NT2/D1 (cell line): Measurements from ENCODE around the gene NUDT6.
"Not testable (repeated sequence)": the region's sequence is repeated elsewhere in the genome, so short reads cannot be mapped to it uniquely, and the experiment has no call there.

Experiments used
- DNase-seq: peaks from one replicate; pipeline ENCODE4 v3.0.0-alpha.2; 2011; ENCODE audit warnings: low read depth, low spot score
- H3K27me3 ChIP-seq: 2 replicates; pipeline ENCODE4 v1.6.0; 2011; ENCODE audit warnings: mild to moderate bottlenecking; ENCODE audit not compliant: insufficient read length, insufficient read depth
- H3K36me3 ChIP-seq: 2 replicates; pipeline ENCODE4 v1.6.1; 2011; ENCODE audit warnings: mild to moderate bottlenecking, low read length, mixed read lengths; ENCODE audit not compliant: insufficient read depth, insufficient read length
- H3K4me1 ChIP-seq: 2 replicates; pipeline ENCODE4 v1.5.1; 2011; ENCODE audit not compliant: insufficient read depth, insufficient read length
- H3K4me3 ChIP-seq: 2 replicates; pipeline ENCODE4 v1.5.1; 2011; ENCODE audit warnings: low read depth; ENCODE audit not compliant: insufficient read length
- H3K9ac ChIP-seq: 2 replicates; pipeline ENCODE4 v1.6.0; 2011; ENCODE audit warnings: low read depth; ENCODE audit not compliant: insufficient read length
- H3K9me3 ChIP-seq: 2 replicates; pipeline ENCODE4 v1.5.1; 2011; ENCODE audit warnings: mild to moderate bottlenecking, low read length; ENCODE audit not compliant: insufficient read depth
- SUZ12 ChIP-seq: IDR thresholded peaks from 2 replicates; pipeline ENCODE4 v1.6.1; 2011; ENCODE audit not compliant: insufficient read length, insufficient read depth; ENCODE audit errors: extremely low read depth
- YY1 ChIP-seq: IDR thresholded peaks from 2 replicates; pipeline ENCODE4 v1.6.1; 2011; ENCODE audit not compliant: insufficient read length, insufficient read depth
- ZNF274 ChIP-seq: IDR thresholded peaks from 2 replicates; pipeline ENCODE4 v1.6.1; 2011; ENCODE audit warnings: mild to moderate bottlenecking, low read depth, low read length

The NUDT6 gene

GRCh38 chr4:122845066-122845465, 77.3 kb downstream of the NUDT6 start:
- H3K4me3 ChIP-seq: no peak overlapping the region
- peaks cover 12% of the 10 kb centered on the region for H3K36me3 ChIP-seq
- no peak overlapping the region for H3K9ac ChIP-seq
- H3K4me1 ChIP-seq: no peaks in the 10 kb centered on the region
- no peaks in the 10 kb centered on the region for H3K27me3 ChIP-seq
- TF ChIP-seq ZNF274: no peak
- TF ChIP-seq SUZ12: no peak
- TF ChIP-seq YY1: no peak
- H3K9me3 ChIP-seq: peaks cover 19% of the 10 kb centered on the region; the same call in 1 of the 2 replicates
- DNase-seq: no peak

DNA sequence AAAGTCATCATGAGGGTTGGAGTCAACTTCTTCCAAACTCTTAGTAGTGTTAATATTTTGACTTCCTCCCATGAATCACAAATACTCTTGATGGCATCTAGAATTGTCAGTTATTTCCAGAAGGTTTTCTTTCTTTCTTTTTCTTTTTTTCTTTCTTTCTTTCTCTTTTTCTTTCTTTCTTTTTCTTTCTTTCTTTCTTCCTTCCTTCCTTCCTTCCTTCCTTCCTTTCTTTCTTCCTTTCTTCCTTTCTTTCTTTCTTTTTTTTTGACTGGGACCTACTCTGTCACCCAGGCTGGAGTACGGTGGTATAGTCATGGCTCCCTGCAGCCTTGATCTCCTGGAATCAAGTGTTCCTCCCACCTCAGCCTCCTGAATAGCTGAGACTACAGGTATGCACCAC, 78.0 kb downstream of the NUDT6 start:
- not testable (repeated sequence) for H3K4me1 ChIP-seq, DNase-seq, H3K9ac ChIP-seq, H3K4me3 ChIP-seq, H3K27me3 ChIP-seq
- peaks cover 19% of the 10 kb centered on the region; the same call in 1 of the 2 replicates for H3K9me3 ChIP-seq
- peaks cover 19% of the 10 kb centered on the region for H3K36me3 ChIP-seq

DNA sequence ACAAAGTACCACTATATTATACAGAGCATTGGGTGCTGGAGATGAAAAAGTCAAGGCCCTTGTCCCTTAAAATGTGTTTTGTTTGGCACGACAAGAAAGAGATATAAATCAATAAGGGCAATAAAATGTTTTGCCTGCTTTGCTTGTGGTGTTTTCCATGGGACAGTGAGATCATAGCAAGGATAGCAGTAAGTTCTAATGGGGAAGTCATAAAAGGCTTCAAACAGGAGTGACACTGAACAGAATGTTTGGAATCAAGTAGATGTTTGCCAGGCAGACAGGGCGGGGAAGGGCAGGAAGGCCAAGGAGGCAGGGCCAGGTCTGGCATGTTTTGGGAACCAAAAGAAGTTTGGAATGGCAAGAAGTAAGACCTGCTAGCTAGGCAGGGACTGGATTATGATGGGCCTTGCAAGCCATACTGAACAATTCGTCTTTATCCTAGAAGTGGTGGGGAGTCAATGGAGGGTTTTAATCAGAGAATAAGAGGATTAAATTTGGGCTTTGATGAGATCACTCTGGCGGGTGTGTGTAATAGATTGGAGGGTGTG, 79.3 kb downstream of the NUDT6 start:
- Histone ChIP-seq H3K27me3 (no peaks in the 10 kb centered on the region), H3K36me3 (peaks cover 31% of the 10 kb centered on the region), H3K4me1 (no peaks in the 10 kb centered on the region), H3K4me3 (no peak overlapping the region), H3K9me3 (peaks cover 19% of the 10 kb centered on the region; the same call in 1 of the 2 replicates), H3K9ac (no peak overlapping the region)
- DNase-seq: no peak
- no peak for TF ChIP-seq ZNF274
- TF ChIP-seq YY1: no peak
- TF ChIP-seq SUZ12: no peak
